ENCODE results near the gene LRRC71.

- TF ChIP-seq CTCF (IDR thresholded peaks at IDR 0.05) (no peak), POLR2A (IDR thresholded peaks at IDR 0.05) (no peak)
Observed at GRCh38 chr1:156970017-156970416, 49.6 kb downstream of the LRRC71 start.

Measured in body of pancreas (tissue), 4 donors.